PFSK-1 (cell line): ENCODE results near the gene OR1D5.

Source experiments
- POLR2AphosphoS5 ChIP-seq: IDR thresholded peaks from 2 replicates; pipeline ENCODE4 v1.6.1; 2012; ENCODE audit warnings: low read depth, mild to moderate bottlenecking, control low read depth, low read length, moderate library complexity
- TAF1 ChIP-seq: IDR thresholded peaks from 2 replicates; pipeline ENCODE4 v1.6.1; 2012; ENCODE audit warnings: low read length, control low read depth, borderline replicate concordance; ENCODE audit not compliant: insufficient read depth
- TF ChIP-seq, protein P1 (sequence below), 2 experiments: IDR thresholded peaks; 2 replicates each; pipeline versions ENCODE4 v1.6.1 to v1.8.0; 2011 to 2012; ENCODE audit warnings: low read depth in 2 of 2, low read length in 2 of 2, control low read depth in 1 of 2, inconsistent platforms in 1 of 2, mild to moderate bottlenecking in 1 of 2, moderate library complexity in 1 of 2; ENCODE audit not compliant: insufficient read depth in 1 of 2

DNA sequence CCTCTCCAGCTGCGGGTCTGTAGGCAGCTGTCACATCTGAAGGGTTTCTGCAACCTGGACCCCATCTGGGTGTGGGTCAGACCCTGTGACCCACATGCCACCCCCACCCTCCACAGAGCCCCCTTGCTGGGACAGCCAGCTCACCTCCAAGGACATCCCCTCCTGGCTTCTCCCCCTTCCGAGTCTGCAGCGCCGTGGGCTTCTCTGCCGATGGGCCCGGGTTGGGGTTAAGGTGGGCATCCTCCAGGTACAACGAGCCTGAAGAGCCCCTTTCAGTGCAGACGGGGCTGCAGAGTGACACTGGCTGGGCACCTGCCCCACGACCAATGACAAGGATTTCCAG, 28.9 kb downstream of the OR1D5 start:
- TF ChIP-seq, protein P1, sequence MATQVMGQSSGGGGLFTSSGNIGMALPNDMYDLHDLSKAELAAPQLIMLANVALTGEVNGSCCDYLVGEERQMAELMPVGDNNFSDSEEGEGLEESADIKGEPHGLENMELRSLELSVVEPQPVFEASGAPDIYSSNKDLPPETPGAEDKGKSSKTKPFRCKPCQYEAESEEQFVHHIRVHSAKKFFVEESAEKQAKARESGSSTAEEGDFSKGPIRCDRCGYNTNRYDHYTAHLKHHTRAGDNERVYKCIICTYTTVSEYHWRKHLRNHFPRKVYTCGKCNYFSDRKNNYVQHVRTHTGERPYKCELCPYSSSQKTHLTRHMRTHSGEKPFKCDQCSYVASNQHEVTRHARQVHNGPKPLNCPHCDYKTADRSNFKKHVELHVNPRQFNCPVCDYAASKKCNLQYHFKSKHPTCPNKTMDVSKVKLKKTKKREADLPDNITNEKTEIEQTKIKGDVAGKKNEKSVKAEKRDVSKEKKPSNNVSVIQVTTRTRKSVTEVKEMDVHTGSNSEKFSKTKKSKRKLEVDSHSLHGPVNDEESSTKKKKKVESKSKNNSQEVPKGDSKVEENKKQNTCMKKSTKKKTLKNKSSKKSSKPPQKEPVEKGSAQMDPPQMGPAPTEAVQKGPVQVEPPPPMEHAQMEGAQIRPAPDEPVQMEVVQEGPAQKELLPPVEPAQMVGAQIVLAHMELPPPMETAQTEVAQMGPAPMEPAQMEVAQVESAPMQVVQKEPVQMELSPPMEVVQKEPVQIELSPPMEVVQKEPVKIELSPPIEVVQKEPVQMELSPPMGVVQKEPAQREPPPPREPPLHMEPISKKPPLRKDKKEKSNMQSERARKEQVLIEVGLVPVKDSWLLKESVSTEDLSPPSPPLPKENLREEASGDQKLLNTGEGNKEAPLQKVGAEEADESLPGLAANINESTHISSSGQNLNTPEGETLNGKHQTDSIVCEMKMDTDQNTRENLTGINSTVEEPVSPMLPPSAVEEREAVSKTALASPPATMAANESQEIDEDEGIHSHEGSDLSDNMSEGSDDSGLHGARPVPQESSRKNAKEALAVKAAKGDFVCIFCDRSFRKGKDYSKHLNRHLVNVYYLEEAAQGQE (IDR thresholded peaks at IDR 0.05; ENCODE audit: insufficient read depth in 1 of 2, low read depth in 2 of 2, low read length in 2 of 2): no peak
- TF ChIP-seq TAF1 (no peak), POLR2AphosphoS5 (no peak)
